GM19452 (cell line): ENCODE results near the gene RAD51AP1.
"Not testable (repeated sequence)": the region's sequence is repeated elsewhere in the genome, so short reads cannot be mapped to it uniquely, and the experiment has no call there.

Source experiments
- ATAC-seq: cut with Tn5 transposase; IDR thresholded peaks from one replicate; pipeline ENCODE4 v1.9.1; 2021; ENCODE audit not compliant: unreplicated experiment

The RAD51AP1 gene, protein sequence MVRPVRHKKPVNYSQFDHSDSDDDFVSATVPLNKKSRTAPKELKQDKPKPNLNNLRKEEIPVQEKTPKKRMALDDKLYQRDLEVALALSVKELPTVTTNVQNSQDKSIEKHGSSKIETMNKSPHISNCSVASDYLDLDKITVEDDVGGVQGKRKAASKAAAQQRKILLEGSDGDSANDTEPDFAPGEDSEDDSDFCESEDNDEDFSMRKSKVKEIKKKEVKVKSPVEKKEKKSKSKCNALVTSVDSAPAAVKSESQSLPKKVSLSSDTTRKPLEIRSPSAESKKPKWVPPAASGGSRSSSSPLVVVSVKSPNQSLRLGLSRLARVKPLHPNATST

DNA sequence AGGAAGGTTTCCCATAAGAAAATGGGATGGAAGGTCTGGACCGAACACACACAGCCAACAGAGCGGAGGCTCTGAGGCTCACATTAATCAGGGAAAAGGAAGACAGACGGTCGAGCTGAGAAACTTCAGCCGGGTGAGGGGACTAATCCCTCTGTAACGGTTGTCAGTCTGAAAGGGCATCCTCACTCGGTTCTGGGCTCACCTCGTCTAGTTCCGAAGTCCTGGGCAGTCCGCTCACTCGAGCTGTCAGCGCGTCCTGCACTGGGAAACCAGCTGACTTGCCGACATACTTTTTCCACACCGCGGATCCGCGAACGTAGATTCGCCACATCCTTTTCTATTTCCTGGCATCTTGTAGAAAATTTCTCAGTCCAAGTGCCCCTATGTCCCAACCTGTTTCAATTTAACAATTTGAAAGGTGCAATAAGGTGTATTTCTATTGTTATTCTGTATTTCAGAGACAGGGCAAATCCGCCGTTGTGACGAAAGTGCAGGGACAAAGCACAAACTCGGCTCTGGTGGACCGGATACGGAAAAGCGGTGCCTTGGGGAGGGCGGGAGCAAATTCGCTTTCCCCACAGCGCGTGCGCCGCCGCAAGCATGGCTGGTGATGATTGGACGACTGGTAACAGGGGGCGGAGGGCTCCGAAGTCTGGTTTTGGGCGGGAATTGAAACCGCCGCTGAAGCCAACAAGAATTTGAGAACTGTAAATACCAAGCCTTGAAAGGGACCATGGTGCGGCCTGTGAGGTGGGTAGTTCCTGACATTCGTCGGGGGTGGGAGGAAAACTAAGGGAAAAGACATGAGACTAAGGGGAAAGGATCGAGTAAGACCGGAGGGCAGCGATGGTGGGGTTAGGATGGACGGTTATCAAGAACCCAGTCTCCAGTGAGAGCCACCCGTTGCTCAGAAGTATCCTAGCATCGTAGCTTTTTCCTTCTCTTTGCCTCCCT lies at the start of gene RAD51AP1:
Gene RAD51AP1, plus strand, starts transcription at position 684 of the 954 bp plus-strand sequence. Its CDS starts 50 bp downstream, at position 734.
- ATAC-seq = peak; percentile 92

- ATAC-seq = no peak
Measured at GRCh38 chr12:4489556-4489955, 49.1 kb upstream of the RAD51AP1 start.

DNA sequence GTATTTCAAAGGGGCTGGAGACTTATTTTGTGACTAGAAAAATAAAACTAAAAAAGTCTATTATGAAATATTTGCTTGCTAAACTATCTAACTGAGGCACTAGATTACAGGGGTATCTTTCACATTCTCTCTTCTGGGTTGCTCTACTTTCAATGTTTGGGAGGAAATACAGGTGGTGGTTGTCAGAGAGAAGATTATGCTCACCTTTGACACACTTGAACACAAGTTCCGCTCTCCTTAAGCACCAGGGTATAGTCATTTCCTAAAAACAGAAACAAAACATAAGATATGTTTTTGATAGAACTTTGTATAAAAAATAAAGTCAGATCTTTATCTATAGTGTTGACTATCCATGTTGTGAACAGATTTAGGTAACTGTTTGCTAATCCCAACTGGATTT lies 47.7 kb upstream of the RAD51AP1 start:
- ATAC-seq = no peak

GRCh38 chr12:4496145-4496838 lies 42.4 kb upstream of the RAD51AP1 start:
- peak; percentile 83 for ATAC-seq

- ATAC-seq = no peak
Measured at GRCh38 chr12:4499186-4499585, 39.5 kb upstream of the RAD51AP1 start.

- ATAC-seq = no peak
Measured at GRCh38 chr12:4505376-4505986, 33.2 kb upstream of the RAD51AP1 start.

GRCh38 chr12:4506430-4506829 lies 32.3 kb upstream of the RAD51AP1 start:
- ATAC-seq = no peak

GRCh38 chr12:4506870-4507269 lies 31.8 kb upstream of the RAD51AP1 start:
- ATAC-seq = peak; percentile 75

DNA sequence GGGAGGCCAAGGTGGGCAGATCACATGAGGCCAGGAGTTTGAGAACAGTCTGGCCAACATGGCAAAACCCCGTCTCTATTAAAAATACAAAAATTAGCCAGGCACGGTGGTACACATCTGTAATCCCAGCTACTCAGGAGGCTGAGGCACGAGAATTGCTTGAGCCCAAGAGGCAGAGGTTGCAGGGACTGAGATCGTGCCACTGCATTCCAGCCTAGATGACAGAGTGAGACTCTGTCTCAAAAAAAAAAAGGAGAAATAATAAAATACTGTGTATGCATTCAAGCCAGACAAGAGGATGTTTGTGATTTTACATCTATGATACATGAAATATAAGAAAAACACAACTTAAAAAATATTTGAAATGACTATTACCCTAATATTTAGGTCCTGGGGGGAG lies 30.2 kb upstream of the RAD51AP1 start:
- ATAC-seq = not testable (repeated sequence)

DNA sequence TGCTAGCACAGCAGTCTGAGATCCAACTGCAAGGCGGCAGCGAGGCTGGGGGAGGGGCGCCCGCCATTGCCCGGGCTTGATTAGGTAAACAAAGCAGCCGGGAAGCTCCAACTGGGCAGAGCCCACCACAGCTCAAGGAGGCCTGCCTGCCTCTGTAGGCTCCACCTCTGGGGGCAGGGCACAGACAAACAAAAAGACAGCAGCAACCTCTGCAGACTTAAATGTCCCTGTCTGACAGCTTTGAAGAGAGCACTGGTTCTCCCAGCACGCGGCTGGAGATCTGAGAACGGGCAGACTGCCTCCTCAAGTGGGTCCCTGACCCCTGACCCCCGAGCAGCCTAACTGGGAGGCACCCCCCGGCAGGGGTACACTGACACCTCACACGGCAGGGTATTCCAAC lies 29.4 kb upstream of the RAD51AP1 start:
- not testable (repeated sequence) for ATAC-seq

GRCh38 chr12:4518106-4518728 lies 20.5 kb upstream of the RAD51AP1 start:
- no peak for ATAC-seq

DNA sequence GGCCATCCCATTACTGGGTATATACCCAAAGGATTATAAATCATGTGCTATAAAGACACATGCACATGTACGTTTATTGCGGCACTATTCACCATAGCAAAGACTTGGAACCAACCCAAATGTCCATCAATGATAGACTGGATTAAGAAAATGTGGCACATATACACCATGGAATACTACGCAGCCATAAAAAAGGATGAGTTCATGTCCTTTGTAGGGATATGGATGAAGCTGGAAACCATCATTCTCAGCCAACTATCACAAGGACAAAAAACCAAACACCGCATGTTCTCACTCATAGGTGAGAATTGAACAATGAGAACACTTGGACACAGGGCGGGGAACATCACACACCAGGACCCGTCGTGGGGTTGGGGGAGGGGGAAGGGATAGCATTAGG lies 15.2 kb upstream of the RAD51AP1 start:
- ATAC-seq = not testable (repeated sequence)

DNA sequence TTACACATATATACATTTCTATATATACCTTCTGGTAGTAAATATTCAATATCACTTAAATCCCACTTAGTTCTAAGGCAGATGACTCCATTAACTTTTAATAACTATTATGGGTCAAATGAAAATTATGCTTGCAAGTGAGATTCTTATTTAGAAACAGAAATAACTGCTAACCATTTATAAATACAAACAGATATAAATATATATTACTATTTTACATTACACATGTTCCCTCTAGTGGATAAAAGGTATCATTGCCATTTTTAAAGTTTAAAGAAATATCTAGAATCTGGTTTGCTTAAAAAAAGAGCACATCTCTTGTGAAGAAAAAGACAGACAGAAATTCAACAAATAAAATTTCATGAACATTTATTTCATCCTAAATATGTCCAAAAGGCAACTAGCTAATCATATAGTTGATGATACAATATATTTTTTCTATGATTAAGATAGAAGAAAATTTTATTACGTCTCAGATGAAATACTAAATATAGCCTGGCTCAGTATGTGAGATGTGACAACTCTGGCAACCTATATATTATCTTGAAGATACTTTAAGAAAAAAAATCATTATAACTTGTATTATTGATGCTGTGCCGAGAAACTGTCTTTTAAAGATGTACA lies 11.7 kb upstream of the RAD51AP1 start:
- ATAC-seq = no peak

DNA sequence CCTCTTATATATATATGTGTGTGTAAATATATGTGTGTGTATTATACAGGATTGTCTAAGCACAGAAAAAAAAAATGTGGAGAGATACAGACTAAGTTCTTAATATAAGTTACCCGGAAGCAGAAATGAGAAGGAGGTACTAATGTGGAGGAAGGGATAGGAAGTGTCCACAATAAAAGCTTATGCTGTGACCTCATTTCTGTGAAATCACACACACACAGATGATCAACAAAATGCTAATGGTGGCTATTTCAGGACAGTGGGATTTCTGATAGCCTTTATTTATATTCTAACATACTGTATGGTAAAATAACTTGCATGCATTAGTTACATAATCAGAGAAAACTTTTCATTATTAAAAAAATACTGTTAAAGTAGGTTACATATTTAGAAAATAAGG lies 8.5 kb upstream of the RAD51AP1 start:
- ATAC-seq = no peak

DNA sequence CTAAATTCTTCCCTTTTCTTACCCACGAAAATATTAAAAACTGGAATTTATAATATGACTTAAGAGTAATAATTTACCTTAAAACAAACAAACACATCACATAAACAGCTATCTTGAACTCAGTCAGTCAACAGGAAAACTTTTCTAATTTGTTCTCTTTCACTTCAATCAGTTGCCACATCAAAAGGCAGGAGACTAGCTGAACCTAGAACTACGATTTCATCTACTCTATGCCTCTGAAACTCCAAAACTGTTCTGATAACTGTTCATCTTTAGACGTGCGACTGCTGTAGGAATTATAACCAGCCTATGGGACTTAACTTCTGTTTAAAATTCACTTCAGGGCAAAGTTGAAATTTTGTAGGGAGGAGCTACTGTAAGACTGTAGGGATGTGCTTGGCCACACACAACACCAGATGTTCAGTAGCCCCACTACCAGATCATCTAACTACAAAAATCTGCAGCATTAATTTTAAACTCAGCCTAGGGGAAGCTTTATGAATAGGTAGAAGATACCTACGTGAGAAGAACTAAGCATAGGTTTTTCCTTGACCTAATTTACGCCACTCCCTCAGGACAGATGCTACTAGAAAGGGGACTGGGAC lies 7.6 kb upstream of the RAD51AP1 start:
- no peak for ATAC-seq

DNA sequence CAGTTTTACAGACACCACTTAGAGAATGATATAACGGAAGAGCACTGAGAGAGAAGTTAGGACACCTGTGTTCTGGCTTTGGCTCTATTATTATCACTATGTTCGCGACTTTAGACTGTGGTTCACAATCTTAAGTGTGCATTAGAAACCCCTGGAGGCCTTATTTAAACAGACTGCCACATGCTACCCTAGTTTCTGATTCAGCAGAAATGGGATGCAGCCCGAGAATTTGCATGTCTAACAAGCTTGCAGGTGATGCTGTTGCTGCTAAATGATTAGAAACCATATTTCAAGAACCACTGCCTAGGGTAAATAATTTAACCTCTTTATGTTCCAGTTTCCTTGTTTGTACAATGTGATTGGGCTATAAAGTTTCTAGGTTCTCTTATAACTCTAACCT lies 3.6 kb upstream of the RAD51AP1 start:
- ATAC-seq = no peak

GRCh38 chr12:4535871-4536270 lies 2.8 kb upstream of the RAD51AP1 start:
- no peak for ATAC-seq

DNA sequence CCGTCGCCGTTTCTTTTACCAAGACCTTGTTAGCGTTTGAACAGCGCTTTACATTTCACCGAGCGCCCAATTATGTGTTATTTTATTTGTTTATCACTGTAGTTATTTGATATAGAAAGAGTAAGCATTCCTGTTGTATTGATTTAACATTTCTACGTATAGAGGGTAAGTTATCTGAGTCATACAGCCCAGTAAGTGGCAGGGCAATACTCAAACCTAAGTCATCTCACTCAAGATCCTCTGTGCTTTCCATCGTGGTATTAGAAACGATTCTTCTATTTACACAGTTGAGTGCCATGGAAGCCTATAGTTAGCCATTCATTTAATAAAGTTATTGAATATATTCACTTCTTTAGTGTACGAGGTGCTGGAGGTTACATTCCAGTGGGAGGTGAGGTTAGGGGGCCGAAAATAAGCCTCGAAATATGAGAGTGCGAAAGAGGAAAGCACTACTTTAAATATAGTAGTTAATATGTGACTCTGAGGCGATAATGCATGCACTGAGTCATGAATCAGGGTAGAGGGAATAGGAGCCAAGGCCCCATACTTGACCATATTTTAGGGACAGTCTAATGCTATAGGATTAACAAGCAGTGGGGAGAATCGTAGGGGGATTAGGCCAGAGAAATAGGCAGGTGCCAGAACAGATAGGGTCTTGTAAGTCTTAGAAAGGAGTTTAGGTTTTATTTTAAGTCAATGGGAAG lies 629 bp downstream of the RAD51AP1 start:
- ATAC-seq = no peak

DNA sequence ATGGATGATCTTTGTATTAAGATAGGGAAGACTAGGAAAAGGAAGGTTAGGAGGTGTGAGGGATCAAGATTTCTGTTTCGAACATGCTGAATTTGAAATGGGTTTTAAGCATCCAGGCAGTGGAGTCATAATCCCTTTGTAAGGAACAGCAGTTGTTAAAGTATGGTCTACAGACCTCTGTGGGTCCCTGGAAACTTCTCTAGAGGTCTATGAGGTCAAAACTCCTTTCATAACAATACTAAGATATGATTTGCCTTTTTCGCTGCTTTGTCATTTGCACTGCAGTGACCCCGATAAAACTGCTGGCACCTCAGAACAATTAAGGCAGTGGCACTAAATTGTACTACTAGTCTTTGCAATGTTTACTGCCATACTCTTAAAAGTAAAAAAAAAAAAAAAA lies 1.5 kb downstream of the RAD51AP1 start:
- ATAC-seq = no peak
